A549 (cell line): ENCODE results near the gene SLC25A19. TPM values are rescaled to one million over a fixed set of nuclear protein-coding genes. Genes with fewer than 3 reads are reported as not detected.

Source experiments
- ATAC-seq, 2 experiments: fragments of 200-7000 bp in 1 of 2; fragments of >200 bp in 1 of 2; cut with Nextera tagmentation in 1 of 2; cut with Tn5 transposase in 1 of 2; 3 replicates each; pipeline versions ENCODE4 v1.8.0 to v1.9.1; 2018 to 2020; ENCODE audit warnings: mild to moderate bottlenecking in 1 of 2, moderate library complexity in 1 of 2
- CTCF ChIA-PET: fragments of 300-600 bp; sonication (Branson Sonifier 250); formaldehyde crosslinking; extraction: SDS; loops from one replicate; lab custom pipeline; 2021; ENCODE audit warnings: antibody characterized with exemption, inconsistent platforms; lab: Yijun Ruan, JAX
- POLR2A ChIA-PET: fragments of 350-600 bp; formaldehyde crosslinking; extraction: SDS; loops from one replicate; lab custom pipeline; 2021; ENCODE audit warnings: antibody characterized with exemption, inconsistent platforms; lab: Yijun Ruan, JAX
- DNase-seq, 2 experiments: peaks; one replicate each; pipeline versions ENCODE4 v3.0.0 to v3.0.0-alpha.2; 2011 to 2016; ENCODE audit warnings: low read depth in 1 of 2, low spot score in 1 of 2
- FAIRE-seq: peaks from 2 replicates; lab custom pipeline; 2011; peaks lifted over from hg19 to GRCh38; lab: Jason Lieb, UNC
- H3K27ac ChIP-seq, 2 experiments: fragments of >200 bp; sonication (Bioruptor Twin); formaldehyde crosslinking; 3 replicates each; pipeline ENCODE4 v1.5.1; 2016 to 2017
- H3K4me1 ChIP-seq: fragments of >200 bp; sonication (Bioruptor Twin); formaldehyde crosslinking; 3 replicates; pipeline ENCODE4 v1.6.1; 2016
- H3K4me2 ChIP-seq: fragments of >200 bp; sonication (Bioruptor Twin); formaldehyde crosslinking; 3 replicates; pipeline ENCODE4 v1.6.1; 2016
- H3K4me3 ChIP-seq: fragments of >200 bp; sonication (Bioruptor Twin); formaldehyde crosslinking; 3 replicates; pipeline ENCODE4 v1.5.1; 2016
- H3K9me3 ChIP-seq: fragments of >200 bp; sonication (Bioruptor Twin); formaldehyde crosslinking; 3 replicates; pipeline ENCODE4 v1.6.1; 2016
- CBX2 ChIP-seq: fragments of 200-600 bp; sonication (generic); IDR thresholded peaks from 2 replicates; pipeline ENCODE4 v1.6.1; 2016; ENCODE audit warnings: low read depth, mild to moderate bottlenecking, borderline replicate concordance
- GATA3 ChIP-seq: IDR thresholded peaks from 2 replicates; pipeline ENCODE4 v1.6.1; 2012; ENCODE audit warnings: borderline replicate concordance
- HOXA7 ChIP-seq: fragments of 250-450 bp; sonication (Bioruptor Pico); IDR thresholded peaks from 2 replicates; pipeline ENCODE4 v1.5.0; 2020; ENCODE audit warnings: mild to moderate bottlenecking, moderate library complexity
- JUN ChIP-seq, 2 experiments: fragments of >200 bp; sonication (Bioruptor Twin); formaldehyde crosslinking; IDR thresholded peaks; 2 replicates in 1 of 2; 3 replicates in 1 of 2; pipeline ENCODE4 v1.6.1; 2016 to 2017
- KDM5A ChIP-seq: fragments of 200-600 bp; sonication (generic); IDR thresholded peaks from 2 replicates; pipeline ENCODE4 v1.6.1; 2016; ENCODE audit warnings: antibody characterized with exemption, mild to moderate bottlenecking
- MAZ ChIP-seq: fragments of 150-350 bp; IDR thresholded peaks from 2 replicates; pipeline ENCODE4 v1.6.1; 2014; ENCODE audit warnings: antibody characterized with exemption, low read depth, low read length, borderline replicate concordance
- MYC ChIP-seq: IDR thresholded peaks from 2 replicates; pipeline ENCODE4 v1.6.1; 2012; ENCODE audit warnings: mild to moderate bottlenecking, inconsistent platforms, low read length, improper control_type of control experiment, borderline replicate concordance
- NPAS2 ChIP-seq: fragments of 250-450 bp; sonication (Bioruptor Pico); IDR thresholded peaks from 2 replicates; pipeline ENCODE4 v1.8.0; 2022; ENCODE audit warnings: mild to moderate bottlenecking, moderate library complexity, borderline replicate concordance
- POLR2A ChIP-seq: IDR thresholded peaks from 2 replicates; pipeline ENCODE4 v1.6.1; 2012; ENCODE audit warnings: mild to moderate bottlenecking, low read length
- POLR2AphosphoS2 ChIP-seq: conservative IDR thresholded peaks from 2 replicates; pipeline ENCODE4 v1.6.1; 2012; ENCODE audit warnings: low read length, improper control_type of control experiment, inconsistent platforms
- RAD21 ChIP-seq, 2 experiments: fragments of >200 bp in 1 of 2; sonication (Bioruptor Twin) in 1 of 2; formaldehyde crosslinking in 1 of 2; IDR thresholded peaks in 1 of 2; conservative IDR thresholded peaks in 1 of 2; 2 replicates in 1 of 2; 3 replicates in 1 of 2; pipeline ENCODE4 v1.6.1; 2012 to 2018; ENCODE audit warnings: inconsistent platforms in 1 of 2
- RNF2 ChIP-seq: fragments of 200-600 bp; sonication (generic); IDR thresholded peaks from 2 replicates; pipeline ENCODE4 v1.6.1; 2016; ENCODE audit warnings: low read depth, mild to moderate bottlenecking, antibody characterized with exemption, moderate library complexity, borderline replicate concordance
- SMC3 ChIP-seq: fragments of >200 bp; sonication (Bioruptor Twin); formaldehyde crosslinking; IDR thresholded peaks from 3 replicates; pipeline ENCODE4 v1.6.1; 2018; ENCODE audit warnings: inconsistent platforms
- TFCP2L1 ChIP-seq: fragments of 250-450 bp; sonication (Bioruptor Pico); IDR thresholded peaks from 2 replicates; pipeline ENCODE4 v1.5.0; 2021; ENCODE audit warnings: mild to moderate bottlenecking
- ZFP36 ChIP-seq: fragments of 450-650 bp; IDR thresholded peaks from 2 replicates; pipeline ENCODE4 v1.6.1; 2014; ENCODE audit warnings: borderline replicate concordance; ENCODE audit not compliant: partially characterized antibody
- ZSCAN20 ChIP-seq: fragments of 250-450 bp; sonication (Bioruptor Pico); IDR thresholded peaks from 2 replicates; pipeline ENCODE4 v1.8.0; 2022; ENCODE audit warnings: mild to moderate bottlenecking, moderate library complexity
- WGBS: methylation state at CpG from one replicate; pipeline ENCODE4 v1.1.6; 2017; ENCODE audit errors: missing lambda C conversion rate; 5-methylcytosine and 5-hydroxymethylcytosine counted together
- polyA plus RNA-seq, 4 experiments: library from polyadenylated mRNA; depleted of rRNA in 3 of 4; stranded (reverse); fragments of >200 nt; fragmentation: RNase III in 1 of 4; extraction: RNeasy Plus Mini Kit Qiagen cat#74134 plus additional on column Dnase treatment in 1 of 4; gene quantifications; 2 replicates in 3 of 4; 3 replicates in 1 of 4; pipeline ENCODE4 v1.2.3, GENCODE V29; 2011 to 2017
- TF ChIP-seq, protein P1 (sequence below): IDR thresholded peaks from 2 replicates; pipeline ENCODE4 v1.6.1; 2012
- TF ChIP-seq, protein P2 (sequence below): fragments of >200 bp; sonication (Bioruptor Twin); formaldehyde crosslinking; IDR thresholded peaks from 3 replicates; pipeline ENCODE4 v1.5.1; 2016
- TF ChIP-seq, protein P3 (sequence below): fragments of 200-600 bp; sonication (generic); IDR thresholded peaks from 2 replicates; pipeline ENCODE4 v1.6.1; 2016; ENCODE audit warnings: antibody characterized with exemption, mild to moderate bottlenecking, moderate library complexity

SLC25A19 gene
- polyA plus RNA-seq, 2 of the 4 experiments (the other 2 are of a cell fraction): 14.9 to 15.3 TPM

DNA sequence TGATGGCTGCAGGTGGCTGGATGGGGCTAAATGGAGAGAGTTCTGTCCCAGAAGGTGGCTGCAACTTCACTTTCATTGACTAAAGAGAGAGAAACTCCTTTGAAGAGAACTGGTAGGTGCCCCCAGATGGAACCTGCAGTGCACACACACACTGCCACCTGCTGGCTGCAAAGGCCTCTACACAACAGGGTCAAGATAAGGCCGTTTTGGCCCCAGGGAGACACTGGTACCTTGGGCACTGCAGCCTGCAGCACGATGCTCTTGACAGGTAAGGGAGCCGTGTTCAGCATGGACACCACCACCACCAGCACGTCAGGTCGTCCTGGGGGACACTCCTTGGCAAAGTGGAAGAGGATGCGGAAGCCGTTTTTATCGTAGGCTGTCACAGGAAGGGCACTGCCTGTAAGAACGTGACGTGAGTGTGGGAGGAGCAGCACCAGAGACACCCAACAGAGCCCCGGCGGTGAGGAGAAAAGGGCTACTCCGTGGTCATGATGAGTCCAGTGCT, 50.5 kb downstream of the SLC25A19 start:
- H3K9me3 ChIP-seq: no peaks in the 10 kb centered on the region
- H3K4me3 ChIP-seq: no peak overlapping the region
- no peak overlapping the region for H3K4me2 ChIP-seq
- no peak overlapping the region for H3K27ac ChIP-seq
- DNase-seq (peak; percentile 89 to 96), ATAC-seq (peak; percentile 71 to 84), FAIRE-seq (no peak)
- TF ChIP-seq KDM5A: no peak
- TF ChIP-seq MYC: no peak
- TF ChIP-seq SMC3: peak; percentile 66
- TF ChIP-seq RAD21 (conservative IDR thresholded peaks at IDR 0.05 in 1 of 2, IDR thresholded peaks at IDR 0.05 in 1 of 2): peak; percentile 57 to 64
- TF ChIP-seq, protein P1, sequence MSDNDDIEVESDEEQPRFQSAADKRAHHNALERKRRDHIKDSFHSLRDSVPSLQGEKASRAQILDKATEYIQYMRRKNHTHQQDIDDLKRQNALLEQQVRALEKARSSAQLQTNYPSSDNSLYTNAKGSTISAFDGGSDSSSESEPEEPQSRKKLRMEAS: no peak
- TF ChIP-seq MAZ: 0 out of 2 replicates have a peak, but pooled peaks have one; percentile 25
- TF ChIP-seq NPAS2 (CRISPR knock-in tag): no peak
- TF ChIP-seq, protein P2, sequence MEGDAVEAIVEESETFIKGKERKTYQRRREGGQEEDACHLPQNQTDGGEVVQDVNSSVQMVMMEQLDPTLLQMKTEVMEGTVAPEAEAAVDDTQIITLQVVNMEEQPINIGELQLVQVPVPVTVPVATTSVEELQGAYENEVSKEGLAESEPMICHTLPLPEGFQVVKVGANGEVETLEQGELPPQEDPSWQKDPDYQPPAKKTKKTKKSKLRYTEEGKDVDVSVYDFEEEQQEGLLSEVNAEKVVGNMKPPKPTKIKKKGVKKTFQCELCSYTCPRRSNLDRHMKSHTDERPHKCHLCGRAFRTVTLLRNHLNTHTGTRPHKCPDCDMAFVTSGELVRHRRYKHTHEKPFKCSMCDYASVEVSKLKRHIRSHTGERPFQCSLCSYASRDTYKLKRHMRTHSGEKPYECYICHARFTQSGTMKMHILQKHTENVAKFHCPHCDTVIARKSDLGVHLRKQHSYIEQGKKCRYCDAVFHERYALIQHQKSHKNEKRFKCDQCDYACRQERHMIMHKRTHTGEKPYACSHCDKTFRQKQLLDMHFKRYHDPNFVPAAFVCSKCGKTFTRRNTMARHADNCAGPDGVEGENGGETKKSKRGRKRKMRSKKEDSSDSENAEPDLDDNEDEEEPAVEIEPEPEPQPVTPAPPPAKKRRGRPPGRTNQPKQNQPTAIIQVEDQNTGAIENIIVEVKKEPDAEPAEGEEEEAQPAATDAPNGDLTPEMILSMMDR: peak; percentile 92
- TF ChIP-seq POLR2AphosphoS2: no peak; the same call in 1 of the 2 replicates
- no peak for TF ChIP-seq HOXA7 (CRISPR knock-in tag)
- no peak; the same call in 1 of the 2 replicates for TF ChIP-seq TFCP2L1 (CRISPR knock-in tag)
- TF ChIP-seq GATA3: no peak
- TF ChIP-seq JUN (IDR thresholded peaks at IDR 0.05): no peak
- CTCF ChIA-PET: interaction anchor here (0.6 to 9.8 kb wide), 33 partner anchors 10 to 358 kb away, joined by 3 to 223 read pairs (median 5); partner anchors contain the start of genes ARMC7, GGA3, MIF4GD and MRPS7
- POLR2A ChIA-PET: no interaction called here
- 0 out of 3 replicates have a peak, but pooled peaks cover 6% of the 10 kb centered on the region for H3K4me1 ChIP-seq
- 52% methylated on average over 13 of the region's 13 CpGs for WGBS

DNA sequence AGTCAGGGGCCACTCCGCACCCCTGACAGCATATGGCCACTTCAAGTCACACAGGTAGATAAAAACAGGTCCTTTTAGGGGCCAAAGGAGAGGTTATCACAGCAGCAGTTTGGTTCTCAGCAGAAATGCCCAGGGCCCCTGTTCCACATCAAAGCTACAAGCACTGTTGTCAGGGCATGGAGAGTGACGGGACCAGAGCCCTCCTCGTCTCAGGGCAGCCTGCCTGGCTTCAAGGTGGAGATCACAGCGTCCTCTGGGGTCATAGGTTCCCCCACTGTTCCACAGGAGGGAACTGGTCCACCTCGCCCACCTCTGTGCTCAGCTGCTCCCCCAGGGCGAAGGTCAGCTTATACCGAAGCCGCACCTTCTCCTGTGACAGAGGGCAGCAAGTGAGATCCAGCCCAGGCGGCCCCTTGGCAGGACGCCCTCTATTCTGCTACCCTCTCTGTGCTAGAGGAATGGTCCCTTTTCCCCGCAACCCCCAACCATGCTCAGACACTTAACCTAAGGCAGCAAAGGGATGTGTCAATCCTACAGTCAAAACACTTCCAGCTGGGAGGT, 51.1 kb downstream of the SLC25A19 start:
- TF ChIP-seq RNF2: no peak
- TF ChIP-seq NPAS2 (CRISPR knock-in tag): no peak
- TF ChIP-seq ZSCAN20: no peak
- no peak for TF ChIP-seq SMC3
- no peak for TF ChIP-seq ZFP36
- TF ChIP-seq CBX2: no peak
- TF ChIP-seq, protein P3, sequence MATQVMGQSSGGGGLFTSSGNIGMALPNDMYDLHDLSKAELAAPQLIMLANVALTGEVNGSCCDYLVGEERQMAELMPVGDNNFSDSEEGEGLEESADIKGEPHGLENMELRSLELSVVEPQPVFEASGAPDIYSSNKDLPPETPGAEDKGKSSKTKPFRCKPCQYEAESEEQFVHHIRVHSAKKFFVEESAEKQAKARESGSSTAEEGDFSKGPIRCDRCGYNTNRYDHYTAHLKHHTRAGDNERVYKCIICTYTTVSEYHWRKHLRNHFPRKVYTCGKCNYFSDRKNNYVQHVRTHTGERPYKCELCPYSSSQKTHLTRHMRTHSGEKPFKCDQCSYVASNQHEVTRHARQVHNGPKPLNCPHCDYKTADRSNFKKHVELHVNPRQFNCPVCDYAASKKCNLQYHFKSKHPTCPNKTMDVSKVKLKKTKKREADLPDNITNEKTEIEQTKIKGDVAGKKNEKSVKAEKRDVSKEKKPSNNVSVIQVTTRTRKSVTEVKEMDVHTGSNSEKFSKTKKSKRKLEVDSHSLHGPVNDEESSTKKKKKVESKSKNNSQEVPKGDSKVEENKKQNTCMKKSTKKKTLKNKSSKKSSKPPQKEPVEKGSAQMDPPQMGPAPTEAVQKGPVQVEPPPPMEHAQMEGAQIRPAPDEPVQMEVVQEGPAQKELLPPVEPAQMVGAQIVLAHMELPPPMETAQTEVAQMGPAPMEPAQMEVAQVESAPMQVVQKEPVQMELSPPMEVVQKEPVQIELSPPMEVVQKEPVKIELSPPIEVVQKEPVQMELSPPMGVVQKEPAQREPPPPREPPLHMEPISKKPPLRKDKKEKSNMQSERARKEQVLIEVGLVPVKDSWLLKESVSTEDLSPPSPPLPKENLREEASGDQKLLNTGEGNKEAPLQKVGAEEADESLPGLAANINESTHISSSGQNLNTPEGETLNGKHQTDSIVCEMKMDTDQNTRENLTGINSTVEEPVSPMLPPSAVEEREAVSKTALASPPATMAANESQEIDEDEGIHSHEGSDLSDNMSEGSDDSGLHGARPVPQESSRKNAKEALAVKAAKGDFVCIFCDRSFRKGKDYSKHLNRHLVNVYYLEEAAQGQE: no peak
- TF ChIP-seq POLR2AphosphoS2: no peak
- TF ChIP-seq POLR2A: no peak
- no peak overlapping the region for H3K4me2 ChIP-seq
- H3K4me3 ChIP-seq: no peak overlapping the region
- CTCF ChIA-PET: interaction anchor here (0.6 to 9.8 kb wide), 25 partner anchors 11 to 358 kb away, joined by 3 to 223 read pairs (median 7); partner anchors contain the start of genes ARMC7, GGA3, MIF4GD and MRPS7
- DNase-seq: no peak
- WGBS: 87% methylated on average over 11 of the region's 11 CpGs
- ATAC-seq: no peak
- no peak for FAIRE-seq
- no peaks in the 10 kb centered on the region for H3K9me3 ChIP-seq
- no peak overlapping the region for H3K27ac ChIP-seq
- POLR2A ChIA-PET: interaction anchor here (1.9 kb wide), 1 partner anchor 23 kb away, joined by 6 read pairs; the partner anchor contains the start of genes GGA3 and MRPS7
- 0 out of 3 replicates have a peak, but pooled peaks cover 6% of the 10 kb centered on the region for H3K4me1 ChIP-seq
